GM23248 (cell line): ENCODE measurements around the gene PCDH1. TPM values are rescaled to one million over a fixed set of nuclear protein-coding genes. Genes with fewer than 3 reads are reported as not detected.

ENCODE experiments used
- DNase-seq: peaks from one replicate; pipeline ENCODE4 v3.0.0-alpha.2; 2015
- H2AFZ ChIP-seq: fragments of 200-600 bp; sonication (generic); 2 replicates; pipeline ENCODE4 v1.6.1; 2016; ENCODE audit warnings: antibody characterized with exemption
- H3F3A ChIP-seq: fragments of 200-600 bp; sonication (generic); 2 replicates; pipeline ENCODE4 v1.6.1; 2016; ENCODE audit warnings: mild to moderate bottlenecking, antibody characterized with exemption, mixed run types; ENCODE audit not compliant: insufficient read depth
- H3K27ac ChIP-seq: fragments of 200-600 bp; sonication (generic); 2 replicates; pipeline ENCODE4 v1.5.1; 2016; ENCODE audit warnings: mild to moderate bottlenecking
- H3K27me3 ChIP-seq: fragments of 200-600 bp; sonication (generic); replicated peaks from 2 replicates; pipeline ENCODE4 v1.6.1; 2016; ENCODE audit warnings: mild to moderate bottlenecking; ENCODE audit not compliant: insufficient read depth
- H3K36me3 ChIP-seq: fragments of 200-600 bp; sonication (generic); 2 replicates; pipeline ENCODE4 v1.6.1; 2016; ENCODE audit warnings: low read depth, mild to moderate bottlenecking
- H3K4me1 ChIP-seq: fragments of 200-600 bp; sonication (generic); 2 replicates; pipeline ENCODE4 v1.6.1; 2016; ENCODE audit warnings: mild to moderate bottlenecking; ENCODE audit not compliant: insufficient read depth
- H3K4me2 ChIP-seq: fragments of 200-600 bp; sonication (generic); one replicate; pipeline ENCODE4 v1.6.1; 2016; ENCODE audit warnings: mild to moderate bottlenecking; ENCODE audit not compliant: unreplicated experiment
- H3K4me3 ChIP-seq: fragments of 200-600 bp; sonication (generic); 2 replicates; pipeline ENCODE4 v1.5.1; 2016; ENCODE audit warnings: mild to moderate bottlenecking
- H3K79me2 ChIP-seq: fragments of 200-600 bp; sonication (generic); 2 replicates; pipeline ENCODE4 v1.6.1; 2016; ENCODE audit warnings: mild to moderate bottlenecking; ENCODE audit not compliant: insufficient read depth
- H3K9ac ChIP-seq: fragments of 200-600 bp; sonication (generic); 2 replicates; pipeline ENCODE4 v1.6.1; 2016; ENCODE audit warnings: mild to moderate bottlenecking
- H3K9me2 ChIP-seq: fragments of 200-600 bp; sonication (generic); 2 replicates; pipeline ENCODE4 v1.6.1; 2016; ENCODE audit warnings: mixed run types, mild to moderate bottlenecking, moderate library complexity; ENCODE audit not compliant: insufficient read depth
- H3K9me3 ChIP-seq: fragments of 200-600 bp; sonication (generic); one replicate; pipeline ENCODE4 v1.6.1; 2017; ENCODE audit warnings: low read depth
- H4K20me1 ChIP-seq: fragments of 200-600 bp; sonication (generic); 2 replicates; pipeline ENCODE4 v1.6.0; 2016; ENCODE audit not compliant: insufficient read depth
- EZH2 ChIP-seq: fragments of 200-600 bp; sonication (generic); IDR thresholded peaks from 2 replicates; pipeline ENCODE4 v1.6.1; 2018; ENCODE audit warnings: antibody characterized with exemption, mild to moderate bottlenecking; ENCODE audit not compliant: insufficient read depth, poor library complexity, severe bottlenecking
- EZH2phosphoT487 ChIP-seq: fragments of 200-600 bp; sonication (generic); IDR thresholded peaks from 2 replicates; pipeline ENCODE4 v1.6.1; 2018; ENCODE audit warnings: antibody characterized with exemption, moderate library complexity, mild to moderate bottlenecking, low read depth; ENCODE audit not compliant: insufficient read depth
- WGBS, 2 experiments: methylation state at CpG; one replicate each; pipeline ENCODE4 v1.1.6; 2015 to 2017; ENCODE audit warnings: low lambda C conversion rate in 2 of 2, low coverage in 1 of 2; ENCODE audit errors: missing lambda C conversion rate in 2 of 2; 5-methylcytosine and 5-hydroxymethylcytosine counted together
- in situ Hi-C: fragments of 300-500 bp; cut with MboI; formaldehyde crosslinking; loops from 2 replicates; pipeline ENCODE4 v1.15.0; 2020
- polyA plus RNA-seq: library from polyadenylated mRNA; unstranded; fragments of >200 nt; fragmentation: Nextera tagmentation; extraction: Ambion mirVana; gene quantifications from 2 replicates; pipeline ENCODE4 v1.2.1, GENCODE V29; 2016
- total RNA-seq: library from RNA; depleted of rRNA; stranded (reverse); fragments of >200 nt; shearing (Covaris generic); gene quantifications from 2 replicates; pipeline ENCODE4 v1.2.3, GENCODE V29; 2014

The PCDH1 gene
- total and polyA plus RNA-seq, 2 experiments from 2014 or later, result 1.6 to 3.5 TPM

DNA sequence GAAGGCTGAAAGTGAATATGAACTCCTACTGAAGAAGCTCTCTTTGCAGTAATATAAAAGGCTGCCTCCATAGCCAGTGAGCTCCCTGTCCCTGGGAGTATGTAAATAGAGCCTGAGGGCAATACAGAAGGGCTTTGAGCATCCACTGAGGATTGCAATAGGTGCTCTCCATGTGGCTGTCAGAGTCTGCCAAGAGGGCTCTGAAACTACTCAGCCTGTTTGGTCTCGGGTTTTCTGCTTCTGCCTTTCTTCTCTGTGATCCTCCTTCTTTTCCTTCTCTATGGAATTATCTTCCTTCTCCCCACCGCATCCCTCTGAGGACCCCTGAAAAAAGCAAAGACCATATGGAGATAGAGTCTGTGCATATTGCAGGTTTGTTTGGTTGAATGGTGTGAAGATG, 69.4 kb downstream of the PCDH1 start:
- Histone ChIP-seq H4K20me1 (no peaks in the 10 kb centered on the region), H3K9me2 (no peaks in the 10 kb centered on the region), H2AFZ (no peak overlapping the region), H3K4me2 (no peak overlapping the region), H3K9me3 (no peaks in the 10 kb centered on the region), H3F3A (no peaks in the 10 kb centered on the region), H3K4me3 (no peak overlapping the region), H3K27ac (no peak overlapping the region), H3K9ac (no peak overlapping the region), H3K27me3 (peaks cover 76% of the 10 kb centered on the region), H3K4me1 (no peaks in the 10 kb centered on the region), H3K79me2 (no peaks in the 10 kb centered on the region), H3K36me3 (no peaks in the 10 kb centered on the region)
- DNase-seq, result no peak
- in situ Hi-C loops, result no loop called here
- TF ChIP-seq EZH2 (no peak), EZH2phosphoT487 (no peak)
- 38 to 42% methylated on average over 2 of the region's 2 CpGs for WGBS, 2 experiments

GRCh38 chr5:141807732-141808131, 70.5 kb downstream of the PCDH1 start:
- H4K20me1 ChIP-seq, result no peaks in the 10 kb centered on the region
- H3K9me3 ChIP-seq, result no peaks in the 10 kb centered on the region
- H3K79me2 ChIP-seq, result no peaks in the 10 kb centered on the region
- WGBS, 2 experiments, result 43 to 54% methylated on average over 4 to 6 of the region's 6 CpGs
- H3F3A ChIP-seq, result no peaks in the 10 kb centered on the region
- no peak overlapping the region for H3K27ac ChIP-seq
- no peaks in the 10 kb centered on the region for H3K4me1 ChIP-seq
- no peaks in the 10 kb centered on the region for H3K36me3 ChIP-seq
- H3K27me3 ChIP-seq, result peaks cover 88% of the 10 kb centered on the region
- H3K4me3 ChIP-seq, result no peak overlapping the region
- no peak for TF ChIP-seq EZH2
- no peak overlapping the region for H2AFZ ChIP-seq
- H3K9ac ChIP-seq, result no peak overlapping the region
- DNase-seq, result no peak
- no peak overlapping the region for H3K4me2 ChIP-seq
- in situ Hi-C loops, result no loop called here
- H3K9me2 ChIP-seq, result no peaks in the 10 kb centered on the region

DNA sequence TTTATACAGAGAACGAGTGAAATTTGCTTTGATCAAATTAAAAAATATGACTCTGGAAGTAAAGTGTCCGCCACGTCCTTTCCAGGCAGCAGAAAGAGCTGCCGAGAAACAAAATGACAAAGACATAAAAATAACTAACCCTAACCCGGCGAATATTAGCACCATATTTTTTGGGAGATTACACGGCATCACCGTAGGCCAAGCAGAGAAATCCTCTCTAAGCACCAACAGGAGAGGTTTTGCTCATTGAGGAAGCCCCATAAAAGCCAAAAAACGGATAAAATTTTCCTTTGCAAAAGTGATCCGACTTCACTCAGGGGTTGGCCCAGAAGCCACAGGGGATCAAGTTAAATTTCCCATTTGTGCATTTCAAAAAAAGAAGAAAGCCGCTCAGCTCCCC, 70.9 kb downstream of the PCDH1 start:
- WGBS, 2 experiments, result 24 to 25% methylated on average over 10 to 11 of the region's 11 CpGs
- H3F3A ChIP-seq, result no peaks in the 10 kb centered on the region
- no peak overlapping the region for H3K4me3 ChIP-seq
- in situ Hi-C loops, result no loop called here
- no peaks in the 10 kb centered on the region for H3K9me2 ChIP-seq
- H3K27me3 ChIP-seq, result peaks cover 92% of the 10 kb centered on the region
- H3K27ac ChIP-seq, result no peak overlapping the region
- H3K4me1 ChIP-seq, result no peaks in the 10 kb centered on the region
- no peak overlapping the region for H2AFZ ChIP-seq
- H3K9me3 ChIP-seq, result no peaks in the 10 kb centered on the region
- no peaks in the 10 kb centered on the region for H3K79me2 ChIP-seq
- H3K9ac ChIP-seq, result no peak overlapping the region
- no peaks in the 10 kb centered on the region for H3K36me3 ChIP-seq
- DNase-seq, result no peak
- no peak overlapping the region for H3K4me2 ChIP-seq
- H4K20me1 ChIP-seq, result no peaks in the 10 kb centered on the region
- TF ChIP-seq EZH2phosphoT487, result no peak
- TF ChIP-seq EZH2, result peak; percentile 55

DNA sequence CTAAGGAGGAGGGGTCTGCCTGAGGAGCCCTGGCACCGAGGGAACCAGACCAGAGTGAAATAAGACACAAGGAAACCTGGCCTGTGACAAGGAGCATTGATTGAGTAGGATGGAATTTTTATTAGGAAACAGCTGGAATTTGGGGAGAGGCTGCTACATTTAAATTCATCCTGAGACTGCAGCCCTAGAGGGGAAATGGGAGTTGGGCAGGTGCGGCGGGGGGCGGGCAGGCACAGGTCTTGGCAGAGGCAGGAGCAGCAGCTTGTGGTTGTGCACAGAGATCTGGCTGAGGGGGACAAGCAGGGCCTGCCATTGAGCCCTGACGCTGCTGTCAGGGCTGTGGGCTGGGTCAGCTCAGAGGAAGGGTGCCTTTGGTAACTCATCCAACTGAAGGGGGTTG, 71.6 kb downstream of the PCDH1 start:
- Histone ChIP-seq H3K9me2 (no peaks in the 10 kb centered on the region), H3K79me2 (no peaks in the 10 kb centered on the region)
- DNase-seq, result no peak

More for the DNA sequence above, 71.6 kb downstream of the PCDH1 start:
- no peaks in the 10 kb centered on the region for H3F3A ChIP-seq
- H3K4me1 ChIP-seq, result no peaks in the 10 kb centered on the region
- H2AFZ ChIP-seq, result no peak overlapping the region
- no peak overlapping the region for H3K4me2 ChIP-seq
- no peak overlapping the region for H3K27ac ChIP-seq
- 28 to 33% methylated on average over 5 of the region's 5 CpGs for WGBS, 2 experiments
- H3K36me3 ChIP-seq, result no peaks in the 10 kb centered on the region
- no peak overlapping the region for H3K9ac ChIP-seq
- H3K4me3 ChIP-seq, result no peak overlapping the region
- peaks cover 95% of the 10 kb centered on the region for H3K27me3 ChIP-seq
- no peaks in the 10 kb centered on the region for H4K20me1 ChIP-seq
- H3K9me3 ChIP-seq, result no peaks in the 10 kb centered on the region
- in situ Hi-C loops, result no loop called here
- TF ChIP-seq EZH2phosphoT487, result no peak
- no peak for TF ChIP-seq EZH2
